AG04450 (cell line): ENCODE measurements around the gene WNT7A. TPM values are rescaled to one million over a fixed set of nuclear protein-coding genes. Genes with fewer than 3 reads are reported as not detected.

Experiments used
- CTCF ChIA-PET: fragments of 300-600, 350-600 bp; formaldehyde crosslinking; extraction: SDS; loops from one replicate; lab custom pipeline; 2022; ENCODE audit warnings: antibody characterized with exemption, inconsistent platforms; lab: Charles Lee
- POLR2A ChIA-PET: fragments of 350-600 bp; formaldehyde crosslinking; extraction: SDS; loops from one replicate; lab custom pipeline; 2021; ENCODE audit warnings: antibody characterized with exemption, inconsistent platforms; lab: Yijun Ruan, JAX
- DNase-seq: peaks from one replicate; pipeline ENCODE4 v3.0.0-alpha.2; 2011; ENCODE audit warnings: low read depth, low spot score
- H3K27ac ChIP-seq: one replicate; pipeline ENCODE4 v1.5.1; 2012; ENCODE audit warnings: low read depth, low read length, control low read depth
- H3K27me3 ChIP-seq: one replicate; pipeline ENCODE4 v1.6.0; 2012; ENCODE audit warnings: low read length; ENCODE audit not compliant: control insufficient read depth, insufficient read depth
- H3K4me3 ChIP-seq: 2 replicates; pipeline ENCODE4 v1.5.1; 2011; ENCODE audit warnings: mild to moderate bottlenecking, low read depth, low read length, control low read depth
- H3K9me3 ChIP-seq: 2 replicates; pipeline ENCODE4 v1.5.1; 2012; ENCODE audit warnings: low read length; ENCODE audit not compliant: control insufficient read depth, insufficient read depth
- CTCF ChIP-seq: IDR thresholded peaks from 2 replicates; pipeline ENCODE4 v1.5.1; 2011; ENCODE audit warnings: low read depth, low read length, control low read depth, inconsistent platforms
- polyA plus RNA-seq: library from polyadenylated mRNA; depleted of rRNA; stranded (reverse); fragments of >200 nt; gene quantifications from 2 replicates; pipeline ENCODE4 v1.2.3, GENCODE V29; 2011

WNT7A gene
- polyA plus RNA-seq, 1 experiment = not detected

GRCh38 chr3:13783476-13783875, 96.4 kb downstream of the WNT7A start:
- H3K27me3 ChIP-seq = no peaks in the 10 kb centered on the region
- no peaks in the 10 kb centered on the region for H3K9me3 ChIP-seq
- no peak for TF ChIP-seq CTCF
- ChIA-PET CTCF (no interaction called here), POLR2A (no interaction called here)
- H3K4me3 ChIP-seq = no peak overlapping the region
- H3K27ac ChIP-seq = no peak overlapping the region
- no peak for DNase-seq

- no peak for DNase-seq
- no peak for TF ChIP-seq CTCF
- Histone ChIP-seq H3K4me3 (no peak overlapping the region), H3K9me3 (no peaks in the 10 kb centered on the region), H3K27ac (no peak overlapping the region), H3K27me3 (no peaks in the 10 kb centered on the region)
- POLR2A ChIA-PET = no interaction called here
- CTCF ChIA-PET = no interaction called here
Observed at GRCh38 chr3:13782501-13782900, 97.4 kb downstream of the WNT7A start.

- POLR2A ChIA-PET = no interaction called here
- Histone ChIP-seq H3K27me3 (no peaks in the 10 kb centered on the region), H3K9me3 (no peaks in the 10 kb centered on the region), H3K27ac (no peak overlapping the region), H3K4me3 (no peak overlapping the region)
- CTCF ChIA-PET = no interaction called here
- no peak for TF ChIP-seq CTCF
- DNase-seq = no peak
Observed at GRCh38 chr3:13781417-13781816, 98.5 kb downstream of the WNT7A start.

GRCh38 chr3:13780432-13781176, 99.3 kb downstream of the WNT7A start:
- no peaks in the 10 kb centered on the region for H3K9me3 ChIP-seq
- no peak for TF ChIP-seq CTCF
- CTCF ChIA-PET = no interaction called here

GRCh38 chr3:13776253-13777050, 103.4 kb downstream of the WNT7A start:
- no peak overlapping the region for H3K4me3 ChIP-seq
- TF ChIP-seq CTCF = no peak
- H3K27ac ChIP-seq = no peak overlapping the region
- H3K27me3 ChIP-seq = no peaks in the 10 kb centered on the region
- H3K9me3 ChIP-seq = peaks cover 18% of the 10 kb centered on the region; the same call in 1 of the 2 replicates
- POLR2A ChIA-PET = no interaction called here
- no peak for DNase-seq
- CTCF ChIA-PET = no interaction called here

More at GRCh38 chr3:13780432-13781176, 99.3 kb downstream of the WNT7A start:
- POLR2A ChIA-PET = no interaction called here
- Histone ChIP-seq H3K27ac (no peak overlapping the region), H3K4me3 (no peak overlapping the region), H3K27me3 (no peaks in the 10 kb centered on the region)
- DNase-seq = no peak
